Activated naive CD8-positive, alpha-beta T cell treated with anti-CD3 and anti-CD28 coated beads, Interleukin-2, amount 10 ng/mL, durations not matched to agents 7 days and 5 days (primary cell): ENCODE results near the gene SLC37A4. TPM values are rescaled to one million over a fixed set of nuclear protein-coding genes. Genes with fewer than 3 reads are reported as not detected.
"Not testable (repeated sequence)": the region's sequence is repeated elsewhere in the genome, so short reads cannot be mapped to it uniquely, and the experiment has no call there.

Experiments used
- ATAC-seq: fragments of 150-1000 bp; cut with Tn5 transposase; one replicate; pipeline ENCODE4 v1.10.0; 2021; ENCODE audit warnings: low read depth, moderate library complexity
- POLR2A ChIA-PET: fragments of 350-600 bp; sonication (Branson Sonifier 250); formaldehyde crosslinking; loops from one replicate; lab custom pipeline; 2021; ENCODE audit warnings: antibody characterized with exemption; lab: Charles Lee
- DNase-seq: peaks from one replicate; pipeline ENCODE4 v3.0.0; 2021
- H3K27ac Mint-ChIP-seq: one replicate; pipeline ENCODE4 v1.8.0; 2022; ENCODE audit warnings: mild to moderate bottlenecking, mixed read lengths
- H3K27me3 Mint-ChIP-seq: one replicate; pipeline ENCODE4 v1.8.0; 2022; ENCODE audit warnings: mild to moderate bottlenecking, moderate library complexity, mixed read lengths
- H3K36me3 Mint-ChIP-seq: one replicate; pipeline ENCODE4 v1.8.0; 2021; ENCODE audit warnings: mild to moderate bottlenecking, mixed read lengths
- H3K4me1 Mint-ChIP-seq: one replicate; pipeline ENCODE4 v1.8.0; 2021; ENCODE audit warnings: mixed read lengths
- H3K4me3 Mint-ChIP-seq: one replicate; pipeline ENCODE4 v1.8.0; 2022; ENCODE audit warnings: mild to moderate bottlenecking, moderate library complexity, mixed read lengths
- H3K9me3 Mint-ChIP-seq: one replicate; pipeline ENCODE4 v1.8.0; 2021; ENCODE audit warnings: mixed read lengths
- total RNA-seq, 2 experiments: library from RNA; stranded (reverse); gene quantifications; one replicate each; pipeline ENCODE4 v1.2.3, GENCODE V29; 2021

SLC37A4 gene
- total RNA-seq, 2 experiments from 2014 or later = 20.3 to 23.9 TPM

GRCh38 chr11:119054418-119054817 lies 23.7 kb upstream of the SLC37A4 start:
- Mint-ChIP-seq H3K27ac (no peak overlapping the region), H3K4me3 (peak overlapping the region; percentile 3), H3K27me3 (no peaks in the 10 kb centered on the region), H3K9me3 (no peaks in the 10 kb centered on the region), H3K4me1 (peaks cover 23% of the 10 kb centered on the region), H3K36me3 (peaks cover 18% of the 10 kb centered on the region)
- DNase-seq = no peak
- ATAC-seq = no peak
- POLR2A ChIA-PET = interaction anchor here (0.6 to 4.9 kb wide), 2 partner anchors 13 to 233 kb away, joined by 3 to 44 read pairs; partner anchors contain the start of gene VPS11

DNA sequence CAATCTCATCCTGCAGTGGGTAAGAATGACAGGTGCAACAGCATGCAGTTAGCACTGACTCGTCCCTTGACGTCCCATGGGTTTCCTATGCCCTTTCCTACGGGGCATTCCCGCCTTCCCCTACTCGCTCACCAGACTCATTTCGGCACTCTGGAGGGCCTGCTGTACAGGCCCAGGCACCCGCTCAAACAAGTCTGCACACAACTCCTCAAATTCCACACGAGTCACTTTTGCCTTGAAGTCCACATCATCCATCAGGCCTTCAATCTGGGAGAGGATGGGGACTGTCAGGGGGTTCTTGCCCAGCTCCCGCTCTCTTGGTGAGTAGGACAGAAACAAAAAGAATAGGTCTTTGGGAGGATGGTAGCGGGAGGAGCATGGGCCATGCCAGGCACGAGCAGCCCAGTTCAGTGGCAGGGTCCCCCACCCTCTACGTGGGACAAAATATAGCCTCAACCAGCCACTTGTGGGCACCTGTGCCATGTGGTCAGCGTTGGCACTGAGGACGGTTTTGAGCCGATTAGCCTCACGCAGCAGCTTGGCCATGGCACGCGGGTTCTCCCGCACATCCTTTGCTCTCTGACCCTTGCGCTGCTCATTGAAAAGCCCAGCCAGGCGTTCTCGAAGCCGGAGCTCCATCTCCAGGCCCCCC lies 21.6 kb upstream of the SLC37A4 start:
- POLR2A ChIA-PET = no interaction called here
- ATAC-seq (no peak), DNase-seq (no peak)
- no peak overlapping the region for H3K27ac Mint-ChIP-seq
- no peak overlapping the region for H3K4me3 Mint-ChIP-seq
- peaks cover 25% of the 10 kb centered on the region for H3K36me3 Mint-ChIP-seq
- H3K27me3 Mint-ChIP-seq = no peaks in the 10 kb centered on the region
- H3K4me1 Mint-ChIP-seq = peaks cover 11% of the 10 kb centered on the region
- H3K9me3 Mint-ChIP-seq = no peaks in the 10 kb centered on the region

DNA sequence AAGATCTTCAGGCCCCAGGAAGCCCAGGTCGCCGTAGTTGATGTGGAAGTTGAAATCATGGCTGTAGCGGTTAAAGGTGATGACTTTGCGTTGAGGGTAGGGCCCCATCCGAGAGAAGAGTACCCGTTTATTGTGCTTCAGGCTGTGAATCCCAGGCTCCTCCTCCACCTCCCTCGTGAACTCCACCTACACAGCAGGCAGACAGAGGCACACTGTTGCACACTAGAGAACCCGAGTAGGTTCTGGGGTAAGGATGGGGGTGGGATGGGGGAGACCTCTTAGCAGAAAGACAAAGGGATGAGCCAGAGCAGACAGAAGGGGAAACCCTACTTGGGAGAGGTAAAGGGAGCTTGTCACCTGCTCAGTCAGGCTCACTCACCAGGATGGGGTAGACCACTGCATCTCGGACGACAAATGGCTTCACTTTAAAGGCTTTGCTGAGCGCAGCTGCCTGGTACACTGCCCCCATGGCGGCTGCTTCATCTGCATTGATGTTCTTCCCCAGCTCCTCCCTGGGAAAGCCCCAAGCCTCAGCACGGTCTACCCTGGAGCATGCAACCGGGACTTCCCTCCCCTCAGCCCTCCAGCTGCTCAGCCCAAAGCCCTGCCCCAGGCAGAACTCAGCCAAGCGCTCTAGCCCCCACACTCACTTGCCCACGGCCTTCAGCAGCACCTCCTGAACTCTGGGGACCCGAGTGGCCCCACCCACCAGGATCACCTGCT lies 20.9 kb upstream of the SLC37A4 start:
- DNase-seq = no peak
- POLR2A ChIA-PET = interaction anchor here (0.9 to 1.8 kb wide), 2 partner anchors 16 to 54 kb away, joined by 3 to 8 read pairs; partner anchors contain the start of genes CENATAC and VPS11

DNA sequence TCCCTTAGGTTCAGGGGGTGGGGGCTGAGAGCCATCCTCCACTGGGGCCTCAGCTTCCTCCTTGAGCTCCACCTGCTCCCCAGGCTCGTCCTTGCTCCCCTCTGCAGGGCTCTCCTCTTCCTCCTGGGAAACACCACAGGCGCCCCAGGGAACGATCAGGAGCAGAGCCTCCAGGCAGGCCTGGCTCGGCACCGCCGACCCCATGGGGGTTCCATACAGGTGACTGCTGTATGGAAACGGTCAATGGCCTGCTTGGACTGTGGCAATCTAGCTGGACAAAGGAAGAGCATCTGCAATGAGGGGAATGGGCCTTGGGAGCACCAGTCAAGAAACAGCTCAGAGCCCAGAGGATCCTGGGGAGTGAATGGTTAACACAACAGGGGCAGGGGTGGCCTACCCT lies 18.4 kb upstream of the SLC37A4 start:
- Mint-ChIP-seq H3K27ac (no peak overlapping the region), H3K4me3 (no peak overlapping the region), H3K4me1 (peaks cover 2% of the 10 kb centered on the region), H3K27me3 (no peaks in the 10 kb centered on the region), H3K9me3 (no peaks in the 10 kb centered on the region), H3K36me3 (peaks cover 34% of the 10 kb centered on the region)
- POLR2A ChIA-PET = no interaction called here
- DNase-seq (no peak), ATAC-seq (no peak)

More for the DNA sequence above, 20.9 kb upstream of the SLC37A4 start:
- H3K4me3 Mint-ChIP-seq = no peak overlapping the region
- no peak for ATAC-seq
- no peaks in the 10 kb centered on the region for H3K9me3 Mint-ChIP-seq
- H3K27ac Mint-ChIP-seq = no peak overlapping the region
- peaks cover 28% of the 10 kb centered on the region for H3K36me3 Mint-ChIP-seq
- no peaks in the 10 kb centered on the region for H3K27me3 Mint-ChIP-seq
- H3K4me1 Mint-ChIP-seq = peaks cover 11% of the 10 kb centered on the region

DNA sequence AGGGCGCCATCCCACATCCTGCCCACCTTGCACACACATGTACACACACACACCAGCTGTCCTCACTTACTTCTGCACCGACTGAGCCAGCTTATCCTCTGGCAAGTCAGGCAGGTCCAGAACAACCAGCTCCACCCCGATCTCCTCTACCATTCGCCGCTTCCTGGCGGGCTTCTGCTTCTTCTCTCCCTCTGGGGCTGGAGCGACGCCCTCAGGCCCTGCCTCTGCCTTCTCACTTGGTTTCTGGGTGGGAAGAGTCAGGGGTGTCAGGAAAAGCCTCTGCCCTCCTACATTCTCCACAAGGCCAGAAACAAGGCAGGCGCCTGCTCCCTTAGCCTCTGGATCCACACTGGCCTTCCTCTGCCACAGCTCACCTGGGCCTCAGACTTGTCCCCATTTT lies 18.0 kb upstream of the SLC37A4 start:
- POLR2A ChIA-PET = interaction anchor here (1.1 to 1.3 kb wide), 2 partner anchors 8 to 30 kb away, joined by 3 to 6 read pairs; partner anchors contain the start of genes RPS25 and TRAPPC4
- H3K4me3 Mint-ChIP-seq = no peak overlapping the region
- no peaks in the 10 kb centered on the region for H3K27me3 Mint-ChIP-seq
- H3K4me1 Mint-ChIP-seq = peaks cover 2% of the 10 kb centered on the region
- H3K36me3 Mint-ChIP-seq = peaks cover 34% of the 10 kb centered on the region
- DNase-seq (no peak), ATAC-seq (no peak)
- H3K9me3 Mint-ChIP-seq = no peaks in the 10 kb centered on the region
- H3K27ac Mint-ChIP-seq = peak overlapping the region; percentile 22

GRCh38 chr11:119047205-119047604 lies 16.5 kb upstream of the SLC37A4 start:
- no peak for ATAC-seq
- POLR2A ChIA-PET = no interaction called here

GRCh38 chr11:119046489-119046888 lies 15.8 kb upstream of the SLC37A4 start:
- Mint-ChIP-seq H3K4me1 (peaks cover 1% of the 10 kb centered on the region), H3K9me3 (no peaks in the 10 kb centered on the region), H3K27me3 (no peaks in the 10 kb centered on the region), H3K36me3 (peaks cover 28% of the 10 kb centered on the region), H3K4me3 (no peak overlapping the region), H3K27ac (no peak overlapping the region)
- ATAC-seq (no peak), DNase-seq (no peak)
- POLR2A ChIA-PET = interaction anchor here (0.6 to 0.7 kb wide), 2 partner anchors 11 to 274 kb away, joined by 3 read pairs; partner anchors contain the start of gene HYOU1

More at GRCh38 chr11:119047205-119047604, 16.5 kb upstream of the SLC37A4 start:
- Mint-ChIP-seq H3K4me1 (peaks cover 1% of the 10 kb centered on the region), H3K4me3 (no peak overlapping the region), H3K36me3 (peaks cover 31% of the 10 kb centered on the region), H3K27ac (peak overlapping the region; percentile 47), H3K9me3 (no peaks in the 10 kb centered on the region), H3K27me3 (no peaks in the 10 kb centered on the region)
- DNase-seq = no peak

- H3K36me3 Mint-ChIP-seq = peaks cover 21% of the 10 kb centered on the region
- H3K27ac Mint-ChIP-seq = no peak overlapping the region
- peaks cover 5% of the 10 kb centered on the region for H3K27me3 Mint-ChIP-seq
These were observed 14.0 kb upstream of the SLC37A4 start for GRCh38 chr11:119044708-119045107.

DNA sequence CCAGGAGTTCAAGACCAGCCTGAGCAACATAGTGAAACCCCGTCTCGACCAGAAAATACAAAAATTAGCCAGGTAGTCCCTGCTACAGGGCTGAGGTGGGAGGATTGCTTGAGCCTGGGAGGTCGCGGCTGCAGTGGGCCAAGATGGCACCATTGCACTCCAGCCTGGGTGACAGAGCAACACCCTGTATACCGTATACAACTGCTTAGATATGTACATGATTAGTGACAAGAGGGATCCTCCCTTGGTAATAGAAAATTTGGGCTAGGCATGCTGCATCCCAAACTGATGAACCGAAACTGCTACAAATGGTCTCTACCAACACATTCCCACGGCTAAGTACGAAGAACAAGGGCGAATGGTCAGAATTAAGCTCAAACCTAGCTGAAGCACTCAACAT lies 12.2 kb upstream of the SLC37A4 start:
- Mint-ChIP-seq H3K4me1 (peaks cover 1% of the 10 kb centered on the region), H3K4me3 (no peak overlapping the region), H3K27ac (no peak overlapping the region), H3K36me3 (peaks cover 15% of the 10 kb centered on the region), H3K9me3 (no peaks in the 10 kb centered on the region), H3K27me3 (peaks cover 8% of the 10 kb centered on the region)
- ATAC-seq = no peak
- POLR2A ChIA-PET = interaction anchor here (0.7 kb wide), 1 partner anchor 13 kb away, joined by 3 read pairs; the partner anchor contains the start of gene SLC37A4
- no peak for DNase-seq

More at GRCh38 chr11:119044708-119045107, 14.0 kb upstream of the SLC37A4 start:
- H3K9me3 Mint-ChIP-seq = no peaks in the 10 kb centered on the region
- POLR2A ChIA-PET = no interaction called here
- DNase-seq = no peak
- no peak for ATAC-seq
- H3K4me1 Mint-ChIP-seq = peaks cover 1% of the 10 kb centered on the region
- H3K4me3 Mint-ChIP-seq = no peak overlapping the region

DNA sequence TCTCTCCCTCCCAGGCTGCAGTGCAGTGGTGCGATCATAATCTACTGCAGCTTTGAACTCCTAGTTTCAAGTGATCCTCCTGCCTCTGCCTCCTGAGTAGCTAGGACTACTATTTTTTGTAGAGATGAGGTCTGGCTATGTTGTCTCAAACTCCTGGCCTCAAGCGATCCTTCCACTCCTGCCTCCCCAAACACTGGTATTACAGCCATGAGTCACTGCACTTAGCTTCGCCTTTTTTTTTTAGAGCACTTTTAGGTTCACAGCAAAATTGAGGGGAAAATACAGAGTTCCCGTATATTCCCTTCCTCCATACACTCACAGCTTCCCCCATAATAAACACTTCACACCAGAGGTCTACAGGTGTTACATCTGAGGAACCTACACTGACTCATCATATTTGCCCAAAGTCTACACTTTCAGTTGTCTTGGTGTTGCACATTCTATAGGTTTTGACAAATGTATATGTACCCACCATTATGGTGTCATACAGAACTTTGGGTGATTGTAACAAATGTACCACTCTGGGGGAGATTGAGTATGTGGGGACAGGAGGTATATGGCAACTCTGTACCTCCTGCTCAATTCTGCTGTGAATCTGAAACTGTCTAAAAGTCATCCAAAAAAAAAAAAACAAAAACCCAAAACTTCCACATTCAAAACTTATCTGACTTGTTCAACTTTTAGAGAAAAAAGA lies 11.3 kb upstream of the SLC37A4 start:
- no peaks in the 10 kb centered on the region for H3K9me3 Mint-ChIP-seq
- H3K27ac Mint-ChIP-seq = no peak overlapping the region
- peaks cover 8% of the 10 kb centered on the region for H3K36me3 Mint-ChIP-seq
- POLR2A ChIA-PET = no interaction called here
- H3K4me1 Mint-ChIP-seq = peaks cover 1% of the 10 kb centered on the region
- no peak overlapping the region for H3K4me3 Mint-ChIP-seq
- DNase-seq = no peak
- H3K27me3 Mint-ChIP-seq = peaks cover 8% of the 10 kb centered on the region
- ATAC-seq = peak; percentile 36

DNA sequence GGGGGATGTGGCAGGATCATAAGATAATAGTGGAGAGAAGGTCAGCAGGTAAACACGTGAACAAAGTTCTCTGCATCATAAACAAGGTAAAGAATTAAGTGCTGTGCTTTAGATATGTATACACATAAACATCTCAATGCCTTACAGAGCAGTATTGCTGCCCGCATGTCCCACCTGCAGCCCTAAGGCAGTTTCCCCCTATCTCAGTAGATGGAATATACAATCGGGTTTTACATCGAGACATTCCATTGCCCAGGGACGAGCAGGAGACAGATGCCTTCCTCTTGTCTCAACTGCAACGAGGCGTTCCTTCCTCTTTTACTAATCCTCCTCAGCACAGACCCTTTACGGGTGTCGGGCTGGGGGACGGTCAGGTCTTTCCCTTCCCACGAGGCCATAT lies 8.8 kb upstream of the SLC37A4 start:
- H3K9me3 Mint-ChIP-seq, H3K27me3 Mint-ChIP-seq, H3K4me1 Mint-ChIP-seq, ATAC-seq, H3K36me3 Mint-ChIP-seq, POLR2A ChIA-PET, H3K4me3 Mint-ChIP-seq, DNase-seq, H3K27ac Mint-ChIP-seq: not testable (repeated sequence)

DNA sequence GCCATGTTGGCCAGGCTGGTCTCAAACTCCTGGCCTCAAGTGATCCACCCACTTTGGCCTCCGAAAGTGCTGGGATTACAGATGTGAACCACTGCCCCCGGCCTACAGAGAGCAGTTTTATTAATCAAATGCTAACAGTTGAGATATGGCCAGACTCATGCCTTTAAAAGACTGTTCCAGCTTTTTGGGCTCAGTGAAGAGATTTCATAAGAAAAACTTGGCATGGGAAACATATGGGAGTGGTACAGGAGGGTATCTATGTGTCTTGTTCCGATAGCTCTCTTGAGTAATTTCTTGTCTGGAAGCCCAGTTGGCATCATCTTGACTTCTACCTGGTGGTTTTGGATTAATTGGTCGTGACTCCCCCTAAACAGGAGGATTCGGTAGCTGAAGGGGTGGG lies 8.2 kb upstream of the SLC37A4 start:
- H3K4me3 Mint-ChIP-seq = no peak overlapping the region
- ATAC-seq = no peak
- peaks cover 1% of the 10 kb centered on the region for H3K4me1 Mint-ChIP-seq
- H3K36me3 Mint-ChIP-seq = no peaks in the 10 kb centered on the region
- peaks cover 8% of the 10 kb centered on the region for H3K27me3 Mint-ChIP-seq
- POLR2A ChIA-PET = no interaction called here
- no peak overlapping the region for H3K27ac Mint-ChIP-seq
- H3K9me3 Mint-ChIP-seq = no peaks in the 10 kb centered on the region
- DNase-seq = no peak

GRCh38 chr11:119034813-119035212 lies 4.1 kb upstream of the SLC37A4 start:
- H3K36me3 Mint-ChIP-seq = no peaks in the 10 kb centered on the region
- H3K27ac Mint-ChIP-seq = no peak overlapping the region
- POLR2A ChIA-PET = no interaction called here
- DNase-seq (no peak), ATAC-seq (no peak)
- H3K9me3 Mint-ChIP-seq = no peaks in the 10 kb centered on the region
- H3K4me3 Mint-ChIP-seq = no peak overlapping the region
- peaks cover 2% of the 10 kb centered on the region for H3K4me1 Mint-ChIP-seq
- H3K27me3 Mint-ChIP-seq = peaks cover 4% of the 10 kb centered on the region
